ENCODE measurements around the gene JAG2.

The JAG2 gene

DNA sequence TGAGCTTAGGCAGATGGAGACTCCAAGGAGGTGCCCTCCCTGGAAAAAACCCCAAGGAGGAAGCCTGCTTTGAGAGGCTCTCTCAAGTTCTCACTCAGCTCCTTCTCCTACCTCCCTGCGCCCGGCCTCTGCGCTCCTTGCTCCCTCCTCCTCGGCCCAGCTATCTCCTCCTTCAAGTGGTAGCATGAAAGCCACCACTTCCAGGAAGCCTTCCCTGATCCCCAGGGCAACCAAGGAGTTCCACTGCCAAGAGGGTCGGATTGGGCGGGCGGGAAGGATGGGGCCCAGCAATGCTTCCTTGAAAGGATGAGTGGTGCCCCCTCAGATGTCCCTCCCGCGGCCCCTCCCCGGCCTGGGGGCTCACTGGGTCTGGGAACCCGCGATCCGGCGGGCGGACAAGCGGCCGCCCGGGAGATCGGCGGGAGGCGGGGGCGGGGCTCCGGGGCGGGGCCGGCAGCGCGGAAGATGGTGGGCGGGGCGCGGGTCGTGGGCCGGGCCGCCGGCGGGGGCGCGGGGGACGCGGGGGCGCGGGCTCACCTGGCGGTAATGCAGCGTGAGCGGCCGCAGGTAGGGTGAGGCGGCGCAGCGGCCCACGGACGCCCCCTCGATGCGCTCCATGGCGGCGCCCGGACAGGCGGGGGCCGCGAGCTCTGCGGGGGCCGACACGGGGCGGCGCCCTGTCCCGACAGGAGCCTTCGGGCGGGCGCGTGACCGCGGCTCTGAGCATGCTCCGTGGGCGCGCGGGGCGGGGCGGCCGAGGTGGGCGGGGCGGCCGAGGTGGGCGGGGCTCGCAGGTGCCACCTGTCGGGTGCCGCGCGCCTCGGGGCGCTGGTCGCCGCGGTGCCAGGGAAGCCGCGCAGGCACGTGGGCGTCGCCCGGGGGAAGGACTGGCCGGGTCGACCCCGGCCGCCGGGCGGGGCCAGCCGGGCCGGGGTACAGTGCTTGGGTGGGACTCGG is 12.3 kb upstream of the JAG2 start, which contains the start of gene NUDT14:
NUDT14 (minus strand) TSS at position 721 of the 957 bp plus-strand sequence; CDS start at position 618, 103 bp downstream.
- peak; percentile 70 for DNase-seq

DNA sequence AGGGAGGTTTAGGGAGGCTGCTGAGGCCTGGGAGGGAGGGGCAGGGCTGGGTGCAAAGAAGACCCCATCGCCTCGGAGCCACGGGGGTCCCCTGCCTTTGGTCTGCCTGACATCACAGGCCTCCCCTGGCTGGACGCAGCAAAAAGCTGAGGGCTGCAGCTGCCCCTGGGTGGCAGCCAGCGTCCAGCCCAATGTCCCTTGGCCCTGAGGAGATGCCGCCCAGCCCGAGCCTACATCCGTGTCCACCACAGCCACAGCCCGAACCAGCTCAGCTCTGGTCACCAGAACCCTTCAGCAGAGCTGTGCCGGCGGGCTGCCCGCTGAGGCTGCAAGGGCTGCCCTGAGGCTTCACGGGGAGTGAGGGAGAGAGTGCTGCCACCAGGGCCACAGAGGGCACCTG is 10.6 kb upstream of the JAG2 start:
- DNase-seq: no peak

DNA sequence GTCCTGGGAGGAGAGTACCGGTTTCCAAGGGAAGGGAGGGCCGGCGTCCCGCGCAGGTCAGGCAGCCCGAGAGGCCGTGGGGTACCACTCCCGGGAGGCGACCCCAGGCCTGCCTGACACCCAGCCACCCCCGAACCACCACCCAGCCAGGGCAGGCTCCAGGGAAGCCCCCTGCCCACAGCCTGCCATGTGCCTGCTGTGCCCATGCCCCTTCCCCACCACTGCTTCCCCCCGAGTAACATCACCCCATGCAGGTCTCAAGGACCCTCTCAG is 10.2 kb upstream of the JAG2 start:
- no peak for DNase-seq

DNA sequence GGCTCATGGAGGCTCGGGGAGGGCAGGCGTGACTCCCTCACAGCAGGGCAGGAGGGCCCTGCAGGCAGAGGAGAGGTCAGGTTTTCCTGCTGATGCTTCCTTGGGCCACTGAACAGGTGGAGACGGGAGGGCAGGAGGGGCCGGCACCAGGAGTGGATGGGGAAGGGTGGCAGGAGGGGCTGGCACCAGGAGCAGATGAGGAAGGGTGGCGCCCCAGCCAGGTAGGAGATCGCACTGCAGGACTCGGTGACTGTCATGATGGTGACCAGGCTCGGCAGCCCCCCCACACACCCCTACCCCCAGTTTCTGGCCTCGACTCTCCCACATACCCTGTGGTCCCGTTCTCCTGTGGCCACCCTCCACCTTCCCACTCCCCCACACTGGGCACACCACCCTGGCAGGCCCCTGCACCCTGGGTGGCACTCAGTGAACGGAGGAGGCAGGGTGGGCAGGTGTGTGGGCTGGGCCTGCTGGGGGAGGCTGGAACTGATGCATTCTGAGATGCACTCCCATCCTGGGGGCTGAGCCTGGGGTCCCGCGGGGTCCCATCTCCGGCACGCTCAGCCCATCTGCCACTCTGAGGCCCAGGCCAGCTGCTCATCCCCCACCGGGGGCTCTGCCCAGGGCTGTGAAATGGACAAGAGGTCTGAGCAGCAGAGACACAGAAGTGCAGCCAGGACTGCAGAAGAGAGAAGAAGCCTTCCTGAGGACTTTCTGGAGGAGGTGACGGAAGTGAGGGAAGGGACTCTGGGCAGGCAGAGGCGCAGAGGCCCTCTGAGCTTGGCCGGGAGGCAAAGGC is 9.7 kb upstream of the JAG2 start:
- no peak for DNase-seq

DNA sequence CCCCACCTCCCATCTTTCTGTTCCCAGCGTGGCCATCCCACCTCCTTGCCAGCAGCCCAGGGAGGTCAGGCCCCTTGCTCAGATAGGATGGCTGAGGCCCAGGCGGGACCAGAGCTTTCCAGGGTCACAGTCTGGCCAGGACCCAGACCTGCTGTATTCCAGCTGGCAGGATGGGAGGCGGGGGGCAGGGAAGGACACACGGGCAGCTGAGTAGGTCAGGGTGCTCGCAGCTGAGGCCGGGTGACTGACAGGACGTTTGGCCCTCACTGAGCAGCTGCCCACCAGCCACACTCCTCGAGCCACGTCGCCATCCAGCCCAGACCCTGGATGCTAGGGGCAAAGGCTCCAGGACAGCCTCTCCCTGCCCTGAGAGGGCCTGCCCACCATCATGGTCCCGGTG is 8.5 kb upstream of the JAG2 start:
- DNase-seq: no peak

DNA sequence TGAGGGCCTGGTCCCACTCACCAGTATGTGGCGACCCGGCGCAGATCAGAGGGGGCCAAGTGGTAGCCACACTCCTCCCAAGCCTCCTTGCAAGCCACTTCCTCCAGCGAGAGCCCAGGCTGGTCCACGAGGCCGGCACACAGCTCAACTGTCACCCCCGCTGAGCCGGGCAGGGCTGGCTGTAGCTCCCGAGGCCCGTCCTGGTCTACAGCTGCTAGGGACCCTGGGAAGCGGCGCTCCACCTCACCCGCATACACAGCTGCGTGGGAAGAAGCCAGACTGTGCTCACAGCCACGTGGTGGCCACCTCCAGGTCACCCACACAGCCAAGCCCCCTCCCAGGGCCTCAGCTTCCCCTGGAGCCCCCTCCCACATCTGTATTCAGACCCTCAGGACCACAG is 7.9 kb upstream of the JAG2 start:
- DNase-seq: no peak

DNA sequence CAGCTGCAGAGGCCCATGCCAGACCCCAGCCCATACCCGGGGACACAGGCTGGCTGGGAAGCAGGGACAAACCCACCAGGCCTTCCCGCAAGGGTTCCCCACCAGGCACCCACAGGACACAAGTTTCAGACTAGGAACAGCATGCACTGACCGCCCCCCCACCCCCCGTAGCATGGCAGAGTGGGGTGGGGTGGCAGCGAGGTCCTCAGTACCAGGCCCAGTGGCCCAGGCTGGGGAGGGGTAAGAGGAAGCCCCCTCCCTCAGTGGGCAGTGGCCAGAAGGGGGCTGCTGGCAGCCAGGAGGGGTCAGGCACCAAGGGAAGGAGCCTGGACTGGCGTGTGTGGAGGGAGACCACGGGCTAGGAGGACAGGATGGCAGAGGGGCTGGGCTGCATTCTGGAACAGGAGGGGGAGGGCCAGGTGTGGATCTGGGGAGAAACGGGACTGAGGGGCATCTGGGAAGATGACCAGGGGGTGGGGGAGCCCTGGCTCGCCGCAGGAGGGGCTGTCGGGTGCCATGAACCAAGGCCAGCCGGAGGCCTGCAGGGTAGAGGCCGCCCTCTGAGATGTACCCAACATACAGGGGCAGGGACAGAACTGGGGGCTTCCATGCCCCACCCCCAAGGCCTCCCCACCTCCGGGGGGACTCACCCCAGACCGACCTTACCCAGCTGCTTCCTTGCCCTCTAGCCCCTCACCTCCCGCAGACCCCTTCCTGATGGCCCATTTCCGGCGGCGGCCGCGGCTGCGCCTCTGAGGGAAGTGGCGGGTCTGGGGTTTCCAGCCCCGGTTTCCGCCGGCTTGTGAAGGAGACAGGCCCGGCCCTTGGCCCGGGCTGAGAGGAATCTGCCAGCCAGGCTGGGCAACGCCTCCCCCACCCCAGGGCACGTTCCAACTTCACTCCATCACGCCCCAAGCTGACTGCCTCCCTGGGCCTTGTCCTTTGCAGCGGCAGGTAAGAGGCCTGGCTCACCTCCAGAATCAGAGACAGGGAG is 5.6 kb upstream of the JAG2 start:
- peak; percentile 27 for DNase-seq

DNA sequence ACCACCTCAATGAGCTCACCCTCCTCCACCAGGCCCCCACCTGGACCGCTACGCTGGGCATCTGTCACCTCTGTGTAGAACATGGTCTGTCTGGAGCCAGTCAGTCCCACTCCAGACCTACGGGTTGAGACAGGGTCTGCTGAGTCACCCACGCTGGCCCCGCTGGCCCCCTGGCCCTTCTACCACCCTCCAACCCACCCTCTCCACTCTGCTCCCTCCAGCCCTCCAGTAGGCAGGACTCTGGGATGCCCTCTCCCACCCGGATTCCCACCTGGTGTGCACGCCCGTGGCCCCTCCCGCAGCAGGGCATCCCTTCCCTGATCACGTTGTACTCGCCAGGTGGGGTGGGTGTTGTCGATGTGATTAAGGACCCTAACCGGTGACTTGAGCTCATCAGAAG is 4.6 kb upstream of the JAG2 start:
- no peak for DNase-seq

DNA sequence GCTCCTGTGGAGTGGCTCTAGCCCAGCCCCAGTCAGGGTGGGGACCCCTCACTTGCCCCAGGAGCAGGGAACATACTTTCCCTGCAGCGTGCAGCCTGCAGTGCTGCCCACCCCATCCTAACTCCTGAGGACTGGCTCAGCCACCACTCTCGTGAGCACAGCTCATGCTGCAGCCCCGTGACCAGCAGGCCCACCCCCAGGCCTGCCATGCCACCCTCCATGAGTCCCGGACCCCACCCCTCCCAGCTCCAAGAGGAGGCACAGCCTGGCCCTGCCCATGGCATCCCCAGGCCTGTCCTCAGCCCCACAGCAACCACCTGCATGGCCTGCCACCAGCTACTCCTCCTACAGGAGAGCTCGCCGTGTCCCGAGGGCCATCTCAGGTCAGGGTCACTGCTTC is 3.9 kb upstream of the JAG2 start:
- DNase-seq: no peak

DNA sequence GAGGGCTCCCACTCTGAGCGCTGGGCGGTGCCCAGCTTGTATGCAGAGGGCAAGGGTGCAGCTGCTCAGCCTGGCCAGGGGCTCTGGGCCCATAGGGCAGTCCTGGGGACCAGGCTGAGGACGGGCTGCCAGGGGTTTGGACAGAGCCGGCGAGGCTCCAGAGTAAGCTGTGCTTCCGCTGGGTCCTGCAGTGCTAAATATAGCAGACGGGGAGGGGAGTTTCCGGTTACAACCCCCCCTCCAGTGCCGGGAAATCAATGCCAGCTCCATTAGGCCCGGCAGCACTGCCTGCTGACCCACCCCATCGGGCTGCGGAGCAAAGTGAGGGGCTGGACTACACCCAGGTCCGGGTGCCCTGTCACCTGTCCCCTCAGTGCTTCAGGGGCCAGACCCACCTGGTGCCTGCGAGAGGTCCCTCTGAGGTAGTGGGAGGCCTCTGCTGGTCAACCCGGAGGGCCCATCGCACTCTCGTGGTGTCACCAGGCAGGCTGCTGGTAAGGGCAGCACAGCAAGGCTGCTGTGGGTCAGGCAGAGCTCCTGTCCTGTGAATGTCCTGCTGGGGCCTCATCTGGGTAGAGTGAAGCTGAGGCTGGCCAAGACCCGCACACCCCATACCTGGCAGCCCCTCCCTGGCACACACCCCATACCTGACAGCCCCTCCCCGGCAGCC is 2.6 kb upstream of the JAG2 start:
- no peak for DNase-seq

DNA sequence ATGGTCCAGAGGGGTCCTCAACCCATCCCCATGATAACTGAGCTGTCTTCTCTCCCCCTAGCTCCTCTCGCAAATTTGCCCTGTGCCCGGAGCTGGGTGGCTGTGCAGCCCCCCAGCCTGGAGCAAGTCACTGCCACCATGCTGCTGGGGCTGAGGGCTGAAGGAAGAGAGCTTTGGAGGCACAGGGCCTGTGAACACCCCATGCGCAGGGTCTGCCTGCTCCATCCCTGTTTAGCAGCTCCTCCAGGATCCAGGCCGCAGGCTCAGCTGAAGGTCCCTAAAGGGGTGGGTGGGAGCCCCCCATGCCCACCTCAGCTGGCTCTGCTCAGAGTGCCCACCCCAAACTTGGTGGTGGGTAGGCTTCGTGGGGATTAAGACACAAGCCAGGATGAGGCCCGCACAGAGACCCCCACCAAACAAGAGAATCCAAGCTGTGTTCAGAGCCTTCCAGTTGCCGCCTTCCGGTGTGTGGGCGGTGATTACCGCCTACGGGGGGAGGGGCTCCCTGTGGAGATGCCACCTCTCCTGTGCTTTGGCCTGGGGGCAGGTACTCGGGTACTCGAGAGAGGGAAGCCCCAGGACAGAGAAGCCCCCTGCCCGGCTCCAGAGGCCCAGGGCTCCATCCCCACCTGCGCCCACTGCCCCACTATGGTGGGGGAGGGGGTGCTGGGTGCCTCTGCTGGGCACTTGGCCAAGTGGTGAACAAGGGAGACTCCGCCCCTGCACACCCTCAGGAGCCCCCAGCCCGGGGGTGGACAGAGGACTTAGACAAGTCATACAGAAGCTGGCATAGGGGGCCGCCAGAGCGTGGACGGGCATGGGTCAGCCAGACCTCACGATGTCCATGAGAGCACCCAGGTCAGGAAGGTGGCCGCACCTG is 1.4 kb upstream of the JAG2 start:
- DNase-seq: no peak

DNA sequence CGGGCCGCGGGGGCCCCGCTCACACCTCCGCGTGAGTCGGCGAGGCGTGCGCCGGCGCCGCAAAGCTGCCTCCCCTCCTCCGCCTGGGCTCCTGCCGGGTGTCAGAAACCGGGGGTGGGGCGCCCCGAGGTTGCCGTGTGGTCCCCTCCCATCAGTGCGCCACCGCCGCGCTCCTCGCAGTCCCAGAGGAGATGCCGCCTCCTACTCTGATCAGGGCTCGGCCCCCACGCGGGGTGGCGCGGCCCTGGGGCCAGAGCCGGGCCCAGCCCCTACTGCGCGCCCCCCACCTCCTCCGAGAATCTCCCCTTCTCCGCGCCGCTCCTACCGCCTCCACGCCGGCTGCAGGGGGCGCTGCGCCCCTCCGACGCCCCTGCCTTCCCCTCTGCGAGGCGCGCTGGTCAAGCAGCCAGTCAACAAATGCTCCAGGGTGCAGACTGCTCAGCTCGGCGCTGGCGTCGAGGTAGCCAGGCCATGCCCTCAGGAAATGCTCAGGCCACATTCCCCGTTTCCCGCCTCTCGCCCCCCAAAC is 467 bp upstream of the JAG2 start:
- peak; percentile 40 for DNase-seq

DNA sequence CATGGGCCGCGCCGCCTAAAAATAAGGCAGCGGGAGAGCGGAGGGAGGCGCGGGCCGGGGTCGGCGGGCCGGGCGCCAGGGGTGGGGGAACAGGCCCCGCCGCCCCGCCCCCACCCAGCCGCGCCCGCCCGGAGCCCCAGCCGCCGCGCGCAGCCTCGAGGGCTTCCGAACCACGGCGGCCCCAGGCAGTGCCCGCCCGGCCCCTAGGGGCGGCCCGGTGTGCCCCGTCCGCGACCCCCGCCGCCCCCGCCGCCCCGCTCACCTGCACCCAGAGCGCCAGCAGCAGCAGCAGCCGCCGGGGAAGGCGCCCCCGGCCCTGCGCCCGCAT is 519 bp downstream of the JAG2 start:
- DNase-seq: no peak

DNA sequence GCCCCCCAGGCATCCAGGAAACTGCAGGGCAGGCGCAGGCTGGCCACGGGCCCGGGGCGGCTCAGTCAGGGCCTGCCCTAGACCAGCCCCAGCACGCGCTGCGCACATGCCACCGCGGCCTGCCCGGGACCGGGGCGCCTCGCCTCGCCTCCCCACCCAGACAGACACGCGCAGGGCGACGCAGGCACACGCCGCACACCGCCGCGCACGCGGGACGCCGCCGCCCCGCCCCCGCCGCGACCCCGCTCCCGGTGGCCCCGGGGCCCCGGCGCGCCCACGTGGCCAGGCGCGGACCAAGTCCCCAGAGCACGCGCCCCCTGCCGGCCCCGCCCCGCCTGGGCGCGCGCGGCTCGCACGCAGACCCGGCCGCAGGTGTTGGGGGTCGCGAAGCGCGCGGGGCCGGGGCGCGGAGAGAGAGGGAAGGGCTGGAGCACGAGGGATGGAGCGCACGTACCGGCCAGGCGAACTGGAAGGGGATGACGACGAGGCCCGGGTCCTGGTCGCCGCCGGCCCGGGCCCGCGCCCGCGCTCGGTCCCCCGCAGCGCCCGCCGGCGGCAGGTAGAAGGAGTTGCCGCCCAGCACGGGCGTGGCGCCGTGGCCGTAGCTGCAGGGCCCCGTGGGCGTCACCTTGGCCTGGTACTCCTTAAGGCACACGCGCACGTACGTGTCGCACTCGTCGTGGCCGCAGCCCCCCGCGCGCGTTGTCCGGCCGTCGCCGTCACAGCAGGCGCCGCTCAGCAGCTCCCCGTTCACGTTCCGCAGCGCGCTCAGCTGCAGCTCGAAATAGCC is 1.1 kb downstream of the JAG2 start:
- no peak for DNase-seq

DNA sequence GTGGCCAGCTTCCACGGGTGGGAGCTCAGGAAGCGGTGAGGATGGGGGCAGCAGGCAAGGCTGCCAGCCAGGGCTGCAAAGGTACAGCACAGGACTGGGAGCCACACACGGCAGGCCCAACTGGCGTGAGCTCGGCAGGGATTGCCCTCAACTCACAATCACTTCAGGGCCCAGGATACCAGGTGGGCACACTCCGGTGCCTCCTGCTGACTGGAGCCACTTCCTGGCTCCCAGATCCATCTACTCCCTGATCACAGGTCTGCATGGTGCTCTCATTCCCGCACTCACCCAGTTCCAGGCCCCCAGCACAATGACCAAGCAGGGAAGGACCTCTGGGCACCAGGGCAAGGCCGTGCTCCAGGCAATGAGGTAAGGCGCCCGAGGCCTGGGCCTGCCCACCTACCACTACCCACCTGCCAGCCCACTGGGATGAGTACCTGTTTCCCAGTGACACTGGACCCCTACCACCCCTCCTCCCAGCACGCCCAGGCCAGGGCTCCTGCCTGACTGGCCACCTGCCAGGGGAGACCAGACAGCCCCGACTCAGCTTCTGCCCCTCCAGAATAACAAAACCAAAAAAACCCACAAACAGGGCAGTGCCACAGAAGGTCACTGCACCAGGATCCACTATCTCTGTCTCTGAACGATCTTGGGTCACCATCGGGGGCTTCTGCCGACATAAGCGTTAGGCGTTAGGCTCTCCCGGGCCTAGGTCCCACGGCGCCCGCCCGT is 1.8 kb downstream of the JAG2 start:
- no peak for DNase-seq

DNA sequence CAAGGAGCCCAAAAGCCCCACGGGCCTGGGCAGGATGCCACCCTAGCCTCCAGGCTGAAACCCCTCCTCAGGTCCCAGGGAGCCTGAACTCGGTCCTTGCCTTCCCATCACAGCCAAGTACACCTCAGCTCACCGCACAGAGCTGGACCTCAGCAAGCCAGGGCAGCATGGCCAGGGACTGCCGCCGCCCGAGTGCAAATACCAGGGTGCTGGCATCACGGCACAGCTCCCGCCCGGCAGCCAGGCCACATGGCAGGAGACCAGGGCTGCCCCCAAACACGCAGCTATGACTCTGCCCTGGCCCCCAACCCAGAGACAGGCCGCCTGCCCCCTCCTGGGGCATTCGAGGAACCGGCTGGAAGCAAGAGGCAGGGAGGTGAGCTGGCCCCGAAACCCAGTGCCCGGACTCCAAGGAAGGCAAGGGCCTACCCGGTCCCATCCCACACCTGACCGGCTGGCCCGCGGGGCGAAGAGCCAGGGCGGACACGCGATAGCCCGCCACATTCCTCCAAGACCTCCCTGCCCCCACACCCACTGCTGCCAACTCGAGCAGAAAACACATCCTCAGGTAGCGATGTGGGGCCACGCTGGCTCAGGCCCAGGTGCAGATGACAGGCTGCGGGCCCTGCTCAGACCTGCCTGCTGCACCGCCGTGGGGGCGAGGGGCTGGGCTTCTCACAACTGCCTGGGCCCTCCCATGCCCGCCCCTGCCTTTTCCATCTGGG is 2.7 kb downstream of the JAG2 start:
- no peak for DNase-seq

DNA sequence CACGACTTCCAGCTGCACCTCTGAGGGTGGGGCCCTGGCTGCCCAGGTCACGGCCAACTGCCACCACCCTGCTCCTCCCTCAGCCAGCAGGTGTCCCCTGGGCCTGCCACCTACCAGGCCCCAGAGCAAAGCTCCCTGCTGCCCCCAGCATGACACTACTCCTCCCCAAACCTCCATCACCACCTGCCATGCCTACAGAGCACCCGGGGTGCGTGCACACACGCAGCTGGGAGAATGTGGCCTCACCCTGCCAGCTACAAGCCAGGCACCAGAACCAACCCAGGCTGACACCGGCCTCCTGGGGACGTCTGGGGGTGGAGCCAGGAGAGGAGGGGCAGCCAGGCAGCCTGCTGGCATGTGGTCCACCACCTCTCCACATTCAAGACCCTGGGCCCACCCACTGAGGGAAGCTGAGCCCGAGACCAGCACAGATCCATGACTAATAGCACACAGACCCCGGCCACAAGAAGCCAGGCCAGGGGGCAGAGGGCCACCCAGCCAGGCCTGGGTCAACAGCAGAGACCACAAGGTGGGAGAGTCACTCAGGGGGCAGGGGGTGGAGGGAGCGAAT is 3.4 kb downstream of the JAG2 start:
- no peak for DNase-seq

DNA sequence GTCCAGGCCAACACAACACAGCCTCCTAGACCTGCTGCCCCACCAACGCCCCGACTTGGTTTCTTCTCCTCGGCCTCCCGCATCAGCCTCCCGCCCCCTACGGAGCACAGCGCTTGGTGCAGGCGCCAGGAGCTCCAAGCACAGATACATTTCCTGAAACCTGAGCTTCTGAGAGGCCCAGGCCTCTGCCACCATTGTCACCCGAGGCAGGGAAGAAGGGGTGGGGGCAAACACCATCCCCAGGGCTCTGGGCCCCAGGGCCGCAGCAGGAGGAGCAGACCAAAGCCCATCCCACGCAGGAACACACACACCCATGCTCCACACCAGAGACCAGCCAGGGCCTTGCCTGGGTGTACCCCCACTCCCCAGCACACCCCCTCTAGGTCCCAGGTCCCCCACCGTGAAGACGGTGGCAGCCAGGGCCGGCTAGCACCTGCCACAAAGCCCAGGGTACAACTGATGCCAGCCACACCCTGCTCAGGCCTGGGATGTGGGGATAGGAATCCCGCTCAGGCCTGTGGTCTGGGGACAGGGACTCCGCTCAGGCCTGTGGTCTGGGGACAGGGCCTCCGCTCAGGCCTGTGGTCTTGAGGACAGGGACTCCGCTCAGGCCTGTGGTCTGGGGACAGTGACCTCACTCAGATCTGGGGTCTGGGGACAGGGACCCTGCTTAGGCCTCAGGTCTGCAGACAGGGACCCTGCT is 5.4 kb downstream of the JAG2 start:
- no peak for DNase-seq
